Activated CD8-positive, alpha-beta memory T cell treated with anti-CD3 and anti-CD28 coated beads for 1 hour (primary cell): ENCODE results near the gene PCDH9.

Source experiments
- DNase-seq, 2 donors: peaks; one replicate each; pipeline ENCODE4 v3.0.0-alpha.2; 2020; ENCODE audit warnings: low read depth in 1 of 2; ENCODE audit errors: extremely low read depth in 1 of 2

The PCDH9 gene

DNA sequence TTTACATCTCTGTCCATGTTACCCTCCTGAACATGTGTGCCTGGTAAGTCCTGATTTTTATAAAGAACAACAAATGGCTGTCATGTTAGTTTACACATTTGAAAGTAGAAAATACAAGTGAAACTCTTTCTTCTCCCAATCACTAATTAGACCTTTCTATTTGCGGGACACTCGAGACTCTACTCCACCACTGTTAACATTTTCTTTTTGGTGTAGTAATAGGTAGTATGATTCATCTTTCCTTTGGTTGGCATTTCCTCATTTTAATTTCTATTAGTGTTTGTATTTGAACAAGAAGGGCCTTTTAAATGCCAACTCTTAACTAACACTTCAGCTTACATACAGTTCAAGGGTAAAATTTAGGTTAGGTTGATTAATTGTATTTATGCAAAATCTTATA lies 371.1 kb downstream of the PCDH9 start:
- DNase-seq, result no peak

DNA sequence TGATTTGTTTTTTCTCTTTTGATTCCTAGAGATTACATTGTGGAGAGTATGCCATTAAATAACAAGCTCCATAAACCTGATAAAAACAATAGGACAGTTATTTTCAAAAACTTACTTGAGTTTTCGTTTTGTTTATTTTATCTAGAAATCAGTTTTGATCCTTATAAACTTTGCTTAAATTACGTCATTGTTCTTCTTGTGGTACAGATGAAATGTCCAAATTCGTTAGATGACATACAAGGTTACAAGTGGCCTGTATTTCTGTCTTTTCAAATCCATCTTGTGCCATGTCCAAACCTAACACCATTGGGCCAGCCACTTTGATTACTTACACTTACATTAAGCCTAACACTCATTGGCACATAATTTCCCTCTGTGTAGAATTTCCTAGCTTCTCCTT lies 372.0 kb downstream of the PCDH9 start:
- no peak for DNase-seq

DNA sequence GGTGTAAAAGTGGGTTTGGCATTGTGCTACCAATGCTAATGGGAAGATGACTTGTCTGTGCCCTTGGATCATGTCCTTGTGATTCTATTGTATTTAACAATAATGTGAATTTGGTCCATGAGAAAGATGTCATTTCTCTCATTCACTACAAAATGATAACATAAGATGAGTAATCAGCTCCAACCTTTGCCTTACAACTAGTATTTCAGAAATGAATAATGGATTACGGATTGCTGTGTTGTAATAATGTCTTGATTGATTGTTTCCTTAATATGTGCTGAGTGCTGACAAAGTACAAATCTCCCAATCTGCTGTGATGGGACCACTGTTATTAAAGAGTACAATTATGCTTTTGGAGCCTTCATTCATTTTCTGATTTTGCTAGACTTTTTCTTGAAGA lies 375.0 kb downstream of the PCDH9 start:
- no peak for DNase-seq

DNA sequence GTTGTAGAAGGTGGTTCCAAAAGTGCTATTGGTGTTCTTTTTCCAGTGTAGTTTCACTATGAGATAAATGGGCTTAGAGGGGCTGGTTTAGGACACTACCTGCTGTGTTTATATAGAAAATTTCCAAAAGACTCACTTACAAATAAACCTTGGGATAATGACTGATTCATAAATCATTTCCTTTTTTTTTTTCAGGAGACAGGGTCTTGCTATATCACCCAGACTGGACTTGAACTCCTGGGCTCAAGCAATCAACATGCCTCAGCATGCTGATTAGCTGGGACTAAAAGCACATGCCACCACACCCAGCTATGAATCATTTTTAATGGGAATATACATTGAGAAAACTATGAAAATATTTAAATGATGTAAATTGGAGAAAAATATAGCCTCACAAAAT lies 376.6 kb downstream of the PCDH9 start:
- DNase-seq, result no peak

DNA sequence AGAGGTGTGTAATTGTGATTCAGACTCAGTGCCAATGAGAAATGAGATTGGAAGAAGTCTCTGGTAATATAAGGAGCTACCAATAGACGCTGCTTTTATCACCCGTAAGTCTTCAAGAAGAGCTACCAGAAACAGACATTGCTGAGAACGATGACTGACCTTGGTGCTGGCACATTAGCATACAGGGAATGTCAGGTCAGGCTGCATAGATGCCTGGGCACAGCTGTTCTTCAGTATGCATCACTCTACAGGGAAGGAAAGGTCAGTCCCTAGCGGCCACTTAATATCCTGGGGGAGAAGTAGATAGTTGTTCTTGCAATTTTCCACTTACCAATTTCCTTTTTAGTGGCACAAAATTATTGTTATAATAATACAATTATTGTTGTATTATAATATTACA lies 380.4 kb downstream of the PCDH9 start:
- no peak for DNase-seq

DNA sequence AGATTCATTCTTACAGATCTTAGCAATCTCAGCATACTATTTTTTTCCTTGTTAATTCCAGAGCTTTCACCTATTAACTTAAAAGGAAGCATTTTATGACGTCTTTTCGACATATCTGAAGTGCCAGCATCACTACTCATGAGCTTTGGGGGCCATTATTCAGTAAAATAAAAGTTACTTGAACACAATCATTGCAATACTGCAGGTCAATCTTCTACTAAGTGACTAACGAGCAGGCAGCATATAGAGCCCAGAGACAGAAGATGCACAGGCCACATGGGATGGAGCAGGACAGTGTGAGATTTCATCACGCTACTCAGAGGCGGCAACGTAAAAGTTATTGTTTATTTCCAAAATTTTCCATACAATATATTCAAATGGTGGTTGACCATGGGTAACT lies 382.6 kb downstream of the PCDH9 start:
- DNase-seq, result no peak

DNA sequence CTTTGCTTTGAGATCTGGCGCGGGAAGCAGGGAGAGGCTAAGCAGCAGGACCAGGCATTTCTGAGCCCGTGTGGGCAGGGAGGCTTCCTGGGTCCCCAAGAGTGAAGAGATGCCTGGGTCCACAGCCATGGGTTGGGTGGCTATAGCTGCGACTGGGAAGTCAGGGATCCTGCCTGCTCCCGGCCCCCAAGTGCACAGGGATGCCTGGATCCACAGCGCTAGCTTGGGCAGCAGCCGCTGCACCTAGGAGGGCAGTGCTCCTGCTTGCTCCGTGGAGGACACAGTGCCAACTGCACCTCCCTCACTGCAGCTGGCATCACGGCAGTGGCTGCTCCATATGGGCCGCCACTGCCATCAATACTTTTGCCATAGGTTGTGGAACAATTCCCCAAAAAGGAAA lies 384.7 kb downstream of the PCDH9 start:
- no peak for DNase-seq

DNA sequence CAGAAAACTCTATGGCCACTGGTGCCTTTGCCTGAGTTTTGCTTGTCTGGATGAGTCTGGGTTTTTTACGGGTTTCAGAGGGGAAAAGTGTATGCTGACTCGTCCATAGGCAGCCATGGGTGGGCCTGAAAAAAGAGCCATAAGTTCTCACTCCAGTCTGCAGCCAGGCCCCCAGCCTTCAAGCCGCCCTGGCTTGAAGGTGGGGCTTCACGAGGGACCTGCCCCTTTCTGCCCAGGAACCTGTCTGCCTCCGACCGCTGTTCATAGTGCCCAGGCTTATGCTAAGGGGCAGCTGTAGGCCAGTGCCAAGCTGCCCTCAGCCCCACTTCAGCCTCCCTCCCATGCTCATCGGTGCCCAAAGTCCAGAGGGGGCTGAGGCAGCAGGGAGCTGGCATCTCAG lies 385.2 kb downstream of the PCDH9 start:
- no peak for DNase-seq

DNA sequence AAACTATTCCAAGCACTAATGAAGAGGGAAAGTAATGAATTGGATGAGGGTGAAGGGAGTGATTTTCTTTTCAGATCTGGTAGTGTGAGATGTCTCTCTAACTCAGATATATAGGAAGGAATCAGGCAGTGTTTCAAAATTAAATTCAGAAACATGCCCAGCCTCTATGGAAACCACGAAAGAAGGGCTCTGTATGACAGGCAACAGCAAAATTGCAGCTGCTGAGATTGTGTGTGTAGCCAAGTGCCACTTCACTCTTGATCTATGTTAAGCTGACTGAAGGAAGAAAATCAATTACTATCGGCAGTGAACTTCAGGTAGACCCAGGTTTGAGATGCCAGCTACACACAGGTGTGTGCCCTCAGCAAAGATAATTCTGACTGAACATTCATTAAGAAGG lies 387.4 kb downstream of the PCDH9 start:
- no peak for DNase-seq

DNA sequence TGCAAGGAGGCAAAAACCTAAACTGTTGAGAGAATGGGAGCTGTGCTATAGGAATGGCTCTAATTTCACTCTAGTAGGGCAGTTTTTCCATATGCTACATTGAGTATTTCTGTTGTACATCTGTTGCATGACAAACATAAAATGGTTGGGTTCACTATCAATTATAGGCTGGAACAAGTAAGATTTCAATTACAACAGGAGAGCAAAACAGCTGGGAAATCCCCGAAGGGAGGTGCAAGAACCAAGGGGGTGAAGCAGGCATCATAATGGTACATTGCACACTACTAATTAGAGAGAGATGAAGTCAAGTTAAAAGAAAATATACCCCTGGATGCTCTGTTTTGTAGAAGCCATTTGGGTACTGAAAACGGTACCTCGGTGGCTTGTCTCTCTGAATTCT lies 389.5 kb downstream of the PCDH9 start:
- no peak for DNase-seq

DNA sequence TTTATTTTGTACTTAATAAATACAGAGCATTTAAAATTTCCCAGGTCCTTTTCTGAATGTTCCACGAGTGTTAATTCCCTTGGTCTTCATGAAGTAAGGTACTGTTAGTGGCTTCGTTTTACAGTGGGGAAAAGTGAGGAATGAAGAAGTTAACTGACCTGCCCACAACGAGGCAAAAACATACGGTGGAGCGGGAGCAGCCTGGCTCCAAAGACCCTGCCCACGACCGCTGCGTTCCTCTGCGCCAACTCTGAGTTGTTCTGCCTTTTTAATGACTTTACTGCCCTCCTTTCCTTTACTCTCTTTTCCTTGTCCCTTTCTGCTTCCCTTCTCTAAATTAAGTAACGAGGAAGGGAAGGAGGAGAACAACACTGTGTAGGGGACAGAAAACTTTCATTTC lies 392.9 kb downstream of the PCDH9 start:
- DNase-seq, result no peak

DNA sequence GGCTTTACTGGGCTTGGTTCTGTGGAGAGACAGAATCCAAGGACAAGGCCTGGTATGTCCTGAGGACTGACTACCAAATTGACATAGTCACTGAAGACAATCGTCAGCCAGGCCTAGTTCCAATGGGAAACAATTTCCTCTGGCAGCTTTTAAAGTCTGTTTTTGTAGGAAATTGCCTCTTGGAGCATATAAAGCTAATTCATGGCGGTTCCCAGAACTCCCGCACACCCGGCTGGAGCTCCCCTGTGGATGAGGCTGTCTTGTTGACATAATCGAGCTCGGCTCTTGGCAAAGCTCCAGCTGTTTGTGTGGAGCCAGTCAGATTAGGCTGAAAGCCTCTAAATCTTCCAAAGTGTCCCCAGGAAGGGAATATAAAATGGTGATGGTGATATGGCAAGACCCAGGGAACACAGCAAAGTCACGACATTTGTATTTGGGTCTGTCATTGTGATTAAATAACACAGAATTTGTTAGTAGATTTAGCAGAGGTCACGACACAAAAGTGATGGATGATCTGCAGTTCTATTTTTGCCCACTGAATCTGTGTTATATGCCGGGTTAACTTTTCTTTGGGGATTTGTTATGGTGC lies 395.0 kb downstream of the PCDH9 start:
- no peak for DNase-seq

DNA sequence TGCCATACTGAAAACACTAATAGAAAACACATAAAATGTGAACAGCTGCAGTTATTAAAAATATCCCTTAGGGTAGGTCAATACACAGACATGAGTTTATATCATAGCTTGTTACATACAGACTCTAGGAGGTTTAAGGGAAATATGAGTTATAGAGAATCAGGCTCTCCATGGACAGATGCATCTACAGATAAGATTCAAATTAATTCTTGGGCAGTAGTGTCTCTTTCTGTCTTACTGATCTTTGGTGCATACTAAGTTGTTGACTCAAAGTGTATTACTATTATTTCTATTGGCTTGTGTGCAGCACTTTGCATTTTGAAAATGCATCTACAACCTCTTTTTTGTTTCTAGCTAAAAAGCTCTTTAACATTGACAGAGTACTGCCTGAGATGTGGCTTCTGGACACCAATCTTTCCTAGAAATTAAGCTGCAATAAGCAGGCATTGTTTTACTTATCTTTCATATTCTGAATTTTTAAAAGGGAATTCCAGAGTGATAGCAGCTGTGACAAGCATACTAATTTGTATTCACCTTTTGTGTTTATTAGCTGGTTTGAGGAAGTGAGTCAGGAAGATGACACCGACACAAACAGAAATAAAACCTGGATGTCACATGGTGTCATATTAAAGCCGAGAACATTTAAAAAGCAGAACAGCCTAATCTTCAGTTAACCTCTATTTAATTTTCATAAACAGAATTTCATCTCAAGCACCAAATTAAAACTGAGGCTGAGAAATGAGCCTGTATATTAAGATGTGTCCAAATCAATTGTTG lies 399.0 kb downstream of the PCDH9 start:
- DNase-seq, result no peak

DNA sequence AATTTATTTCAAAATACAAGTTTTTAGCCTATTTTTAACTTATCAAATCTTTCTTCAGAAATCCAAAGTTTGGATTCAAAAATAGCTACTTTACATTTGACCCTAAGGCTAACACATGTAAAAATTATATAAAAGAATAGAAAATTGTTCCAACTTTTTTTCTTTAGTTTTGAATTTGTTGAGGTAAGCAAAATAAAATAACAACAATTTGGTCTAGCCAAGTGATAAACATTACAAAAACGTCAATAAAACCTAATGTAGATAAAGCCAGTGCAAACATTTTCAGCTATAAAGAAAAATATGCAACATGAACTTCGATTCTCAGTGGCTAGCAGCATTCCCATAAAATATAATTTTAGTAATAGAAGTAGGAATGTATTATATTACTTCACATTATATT lies 400.3 kb downstream of the PCDH9 start:
- no peak for DNase-seq

DNA sequence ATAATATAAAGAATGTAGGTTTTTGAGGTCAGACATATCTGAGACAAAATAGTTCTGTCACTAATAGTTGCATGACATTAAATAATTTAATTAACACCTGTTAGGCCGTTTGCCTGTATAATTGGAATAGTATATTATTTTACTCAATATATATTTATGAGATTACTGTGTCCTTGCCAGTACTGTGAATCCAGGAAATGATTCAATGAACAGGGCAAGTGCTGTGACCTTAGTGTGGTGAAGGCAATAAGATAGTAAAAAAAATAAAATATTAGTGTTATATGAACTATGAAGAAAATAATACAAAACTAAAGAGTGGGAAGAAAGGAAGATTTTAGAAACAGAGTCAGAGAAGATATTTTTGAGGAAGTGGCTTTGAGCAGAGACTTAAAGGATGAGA lies 403.7 kb downstream of the PCDH9 start:
- DNase-seq, result no peak

DNA sequence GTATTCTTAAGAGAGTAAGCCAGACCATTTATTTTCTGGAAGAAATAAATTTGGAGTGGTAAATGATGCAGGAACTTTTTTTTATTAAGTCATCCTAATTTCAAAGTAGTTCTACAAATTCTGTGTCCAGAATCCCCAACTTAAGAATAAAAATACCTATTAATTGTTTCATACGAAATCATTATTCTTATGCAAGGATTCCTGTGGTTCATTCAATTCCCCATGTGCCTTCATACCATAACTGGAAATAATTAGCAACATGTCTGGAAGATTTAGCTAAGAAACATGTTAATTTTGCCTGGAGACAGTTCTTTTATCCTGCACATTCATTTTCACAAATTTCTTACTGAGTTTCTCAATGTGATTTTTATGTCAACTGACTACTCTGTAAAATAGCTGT lies 408.6 kb downstream of the PCDH9 start:
- DNase-seq, result no peak

DNA sequence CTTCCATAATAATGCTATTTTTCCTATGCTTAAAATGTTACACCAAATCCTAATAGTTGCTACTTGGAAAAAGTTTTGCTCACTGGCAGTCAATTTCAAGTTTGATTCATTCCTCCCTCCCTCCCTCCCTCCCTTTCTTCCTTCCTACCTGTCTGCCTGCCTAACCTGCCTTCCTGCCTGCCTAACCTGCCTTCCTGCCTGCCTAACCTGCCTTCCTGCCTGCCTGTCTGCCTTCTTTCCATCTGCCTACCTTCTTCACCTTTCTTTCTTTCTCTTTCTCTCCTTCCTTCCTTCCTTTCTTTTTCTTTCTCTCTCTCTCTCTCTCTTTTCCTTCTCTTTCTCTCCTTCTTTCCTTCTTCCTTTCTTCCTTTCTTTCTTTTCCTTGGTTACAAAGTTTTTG lies 418.7 kb downstream of the PCDH9 start:
- no peak for DNase-seq

DNA sequence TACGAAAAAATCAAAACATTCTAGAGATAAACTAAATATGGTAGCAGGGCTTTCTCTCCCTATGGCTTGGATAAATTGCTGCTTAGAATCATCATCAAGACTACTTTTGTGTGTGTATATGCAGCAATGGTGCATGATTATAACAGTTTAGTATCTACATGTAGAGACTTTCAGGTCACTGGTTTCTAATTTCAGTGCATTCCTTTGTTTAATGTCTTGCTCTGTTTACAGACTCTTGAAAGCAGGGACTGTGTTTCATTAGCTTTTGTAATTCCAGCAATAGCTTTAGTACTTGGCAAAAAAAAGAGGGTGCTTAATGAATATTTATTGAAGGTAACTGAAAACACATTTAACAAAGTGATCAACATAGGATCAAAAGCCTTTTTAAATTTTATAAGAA lies 420.7 kb downstream of the PCDH9 start:
- DNase-seq, result no peak

DNA sequence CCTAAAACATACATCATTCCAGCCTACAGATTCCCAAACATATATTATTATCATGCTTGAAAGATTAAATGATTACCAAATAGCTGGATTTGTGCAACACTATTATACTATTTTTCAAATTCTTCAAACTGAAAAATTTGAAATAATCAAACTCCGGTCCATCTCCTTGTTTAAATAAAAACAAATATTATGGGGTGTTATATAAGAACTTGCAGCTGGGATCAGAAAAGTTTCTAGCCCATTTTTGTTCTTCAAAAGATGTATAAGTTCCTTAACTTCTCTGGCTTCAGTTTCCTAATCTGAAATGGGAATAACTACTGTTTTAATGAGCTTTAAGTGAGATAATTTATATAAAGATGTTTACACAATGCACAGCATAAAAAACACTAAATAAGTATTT lies 422.9 kb downstream of the PCDH9 start:
- DNase-seq, result no peak

DNA sequence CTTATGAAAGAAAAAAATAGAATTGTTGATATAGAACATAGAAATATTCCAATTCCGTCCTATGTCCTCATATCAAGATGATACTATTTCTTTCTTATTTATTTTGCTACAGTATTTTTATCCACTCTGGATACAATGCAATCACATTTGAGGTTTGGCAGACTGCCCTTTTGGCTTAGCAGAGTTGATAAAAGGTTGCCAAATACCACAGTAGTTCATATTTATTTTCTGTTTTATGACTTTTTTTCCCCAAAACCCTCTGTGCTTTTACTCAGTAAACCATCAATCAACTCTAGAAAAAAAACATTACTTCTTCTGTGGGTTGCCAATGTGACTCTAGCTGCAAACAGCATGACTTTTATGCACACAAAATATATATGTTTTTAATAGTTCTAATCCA lies 424.5 kb downstream of the PCDH9 start:
- no peak for DNase-seq

DNA sequence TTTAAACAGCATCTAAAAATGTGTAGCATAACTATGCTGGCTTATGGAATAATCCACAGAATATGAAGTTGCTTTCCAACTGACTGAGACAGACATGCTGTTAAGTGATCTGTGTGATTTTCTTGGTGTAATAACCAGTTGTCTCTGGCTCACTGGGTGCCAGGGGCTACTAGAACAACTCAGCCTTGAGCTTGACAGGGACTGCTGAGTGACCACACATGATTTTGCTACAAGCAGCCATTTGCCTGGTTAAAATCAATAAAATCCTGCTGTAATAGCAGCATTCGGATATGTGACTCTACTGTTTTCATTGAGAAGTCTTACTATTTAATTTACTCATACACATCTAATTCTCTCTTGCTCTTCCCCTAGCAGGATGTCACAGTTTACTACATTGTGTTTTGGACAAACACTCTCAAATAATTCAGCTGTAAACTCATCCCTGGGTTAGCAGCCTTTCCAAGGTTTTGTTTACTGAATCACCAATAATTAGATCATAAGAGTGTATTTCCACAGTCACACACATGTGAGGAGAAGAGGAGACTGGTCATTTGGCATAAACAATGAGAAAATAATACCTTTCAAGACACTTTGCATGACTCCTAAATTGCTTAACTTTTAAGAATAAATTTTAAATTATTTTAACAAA lies 426.2 kb downstream of the PCDH9 start:
- no peak for DNase-seq

DNA sequence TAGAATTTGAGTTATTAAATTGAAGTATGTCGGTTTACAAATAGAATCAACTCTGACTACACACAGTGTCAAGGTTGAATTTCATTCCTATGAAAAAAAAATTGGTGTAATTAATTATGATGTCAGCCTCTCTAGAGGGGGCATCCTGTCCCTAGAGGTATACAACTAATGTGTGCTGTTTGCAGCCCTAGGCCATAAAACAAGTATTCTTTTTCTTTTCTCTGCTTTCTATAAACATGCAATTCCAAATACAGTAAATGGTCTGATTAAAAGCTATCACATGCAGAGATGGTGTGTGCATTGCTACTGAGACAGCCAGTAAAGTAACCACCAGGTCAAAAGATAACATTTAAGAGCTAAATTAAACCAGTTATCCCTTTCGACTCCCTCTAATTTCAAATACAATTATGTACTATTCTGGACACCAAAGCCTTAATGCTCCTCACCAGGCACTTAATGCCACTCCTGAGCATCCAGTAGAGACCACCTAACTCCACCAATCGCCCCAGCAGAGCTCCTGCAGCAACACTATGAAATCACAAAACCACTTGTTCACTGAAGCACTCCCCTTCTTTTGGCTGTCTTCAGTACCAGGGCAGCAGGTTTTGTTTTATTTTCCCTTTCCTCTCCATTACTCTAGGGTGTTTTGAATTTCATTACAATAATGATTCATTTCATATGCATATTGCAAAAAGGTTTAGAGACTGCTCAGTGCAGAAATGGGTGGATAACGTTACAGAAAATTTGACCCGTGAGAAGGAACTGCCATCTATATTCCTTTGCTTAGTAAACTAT lies 426.9 kb downstream of the PCDH9 start:
- DNase-seq, result no peak
